HG02571 (cell line): Measurements from ENCODE around the gene ABCA7.
A peak's percentile ranks its signal among the peaks of the same experiment; 100 is the strongest.

Experiments
- ATAC-seq: cut with Tn5 transposase; IDR thresholded peaks from one replicate; pipeline ENCODE4 v1.9.1; 2021; ENCODE audit warnings: mild to moderate bottlenecking, moderate library complexity; ENCODE audit not compliant: unreplicated experiment

Gene ABCA7

GRCh38 chr19:1039646-1040475 lies at the start of gene ABCA7:
Gene ABCA7 (plus strand): TSS chr19:1040107. CDS start chr19:1041362, 1,255 bp downstream.
- ATAC-seq: peak; percentile 70

- no peak for ATAC-seq
Measured at GRCh38 chr19:990119-990571, 49.8 kb upstream of the ABCA7 start.

GRCh38 chr19:990746-991145 lies 49.2 kb upstream of the ABCA7 start:
- ATAC-seq: no peak

GRCh38 chr19:991174-991931 lies 48.6 kb upstream of the ABCA7 start:
- ATAC-seq: no peak

GRCh38 chr19:991932-992669 lies 47.8 kb upstream of the ABCA7 start:
- ATAC-seq: no peak

- ATAC-seq: no peak
Measured at GRCh38 chr19:992670-993055, 47.2 kb upstream of the ABCA7 start.

GRCh38 chr19:993361-993830 lies 46.5 kb upstream of the ABCA7 start:
- ATAC-seq: no peak

- ATAC-seq: no peak
Measured at GRCh38 chr19:993831-994393, 46.0 kb upstream of the ABCA7 start.

GRCh38 chr19:994516-994915 lies 45.4 kb upstream of the ABCA7 start:
- ATAC-seq: no peak

GRCh38 chr19:995051-995827 lies 44.7 kb upstream of the ABCA7 start:
- ATAC-seq: no peak

- no peak for ATAC-seq
Measured at GRCh38 chr19:996051-996838, 43.7 kb upstream of the ABCA7 start.

- ATAC-seq: no peak
Measured at GRCh38 chr19:998064-998463, 41.8 kb upstream of the ABCA7 start.

- ATAC-seq: no peak
Measured at GRCh38 chr19:999379-999719, 40.6 kb upstream of the ABCA7 start.

GRCh38 chr19:1000095-1000494 lies 39.8 kb upstream of the ABCA7 start, which contains the start of gene GRIN3B:
Gene GRIN3B (plus strand): TSS chr19:1000419. CDS start chr19:1000438, 19 bp downstream.
- ATAC-seq: no peak

GRCh38 chr19:1000591-1001537 lies 39.0 kb upstream of the ABCA7 start:
- no peak for ATAC-seq

- ATAC-seq: no peak
Measured at GRCh38 chr19:1001538-1002166, 38.3 kb upstream of the ABCA7 start.

GRCh38 chr19:1002600-1002999 lies 37.3 kb upstream of the ABCA7 start:
- ATAC-seq: no peak

GRCh38 chr19:1003283-1003682 lies 36.6 kb upstream of the ABCA7 start:
- no peak for ATAC-seq
